Parathyroid adenoma (tissue), 2 donors: ENCODE measurements around the gene SRGAP1.

Experiments
- H2AFZ ChIP-seq: fragments of 300-600 bp; sonication (generic); one replicate; pipeline ENCODE4 v1.7.0; 2017; ENCODE audit warnings: antibody characterized with exemption, mild to moderate bottlenecking
- H3K27ac ChIP-seq: fragments of 300-600 bp; sonication (generic); one replicate; pipeline ENCODE4 v1.7.0; 2017
- H3K27me3 ChIP-seq: fragments of 300-600 bp; sonication (generic); one replicate; pipeline ENCODE4 v1.7.0; 2017; ENCODE audit warnings: low read length; ENCODE audit not compliant: control insufficient read depth, insufficient read depth
- H3K36me3 ChIP-seq: fragments of 300-600 bp; sonication (generic); one replicate; pipeline ENCODE4 v1.7.0; 2017; ENCODE audit warnings: low read length; ENCODE audit not compliant: control insufficient read depth, insufficient read depth
- H3K4me1 ChIP-seq: fragments of 300-600 bp; sonication (generic); one replicate; pipeline ENCODE4 v1.7.0; 2017; ENCODE audit warnings: control low read depth
- H3K4me2 ChIP-seq: fragments of 300-600 bp; sonication (generic); one replicate; pipeline ENCODE4 v1.7.0; 2017; ENCODE audit warnings: low read length
- H3K4me3 ChIP-seq: fragments of 300-600 bp; sonication (generic); one replicate; pipeline ENCODE4 v1.7.0; 2017; ENCODE audit warnings: low read depth, low read length
- H3K79me2 ChIP-seq: fragments of 300-600 bp; sonication (generic); one replicate; pipeline ENCODE4 v1.7.0; 2017; ENCODE audit warnings: control low read depth
- H3K9ac ChIP-seq: fragments of 300-600 bp; sonication (generic); one replicate; pipeline ENCODE4 v1.7.0; 2017; ENCODE audit warnings: mild to moderate bottlenecking
- H3K9me3 ChIP-seq: fragments of 300-600 bp; sonication (generic); one replicate; pipeline ENCODE4 v1.7.0; 2017; ENCODE audit warnings: low read length; ENCODE audit not compliant: control insufficient read depth
- TF ChIP-seq, protein P1 (sequence below): fragments of 300-600 bp; sonication (generic); IDR thresholded peaks from one replicate; pipeline ENCODE4 v1.7.0; 2017; ENCODE audit warnings: antibody characterized with exemption, mild to moderate bottlenecking
- donor health status: primary hyperparathyroidism.

Gene SRGAP1

DNA sequence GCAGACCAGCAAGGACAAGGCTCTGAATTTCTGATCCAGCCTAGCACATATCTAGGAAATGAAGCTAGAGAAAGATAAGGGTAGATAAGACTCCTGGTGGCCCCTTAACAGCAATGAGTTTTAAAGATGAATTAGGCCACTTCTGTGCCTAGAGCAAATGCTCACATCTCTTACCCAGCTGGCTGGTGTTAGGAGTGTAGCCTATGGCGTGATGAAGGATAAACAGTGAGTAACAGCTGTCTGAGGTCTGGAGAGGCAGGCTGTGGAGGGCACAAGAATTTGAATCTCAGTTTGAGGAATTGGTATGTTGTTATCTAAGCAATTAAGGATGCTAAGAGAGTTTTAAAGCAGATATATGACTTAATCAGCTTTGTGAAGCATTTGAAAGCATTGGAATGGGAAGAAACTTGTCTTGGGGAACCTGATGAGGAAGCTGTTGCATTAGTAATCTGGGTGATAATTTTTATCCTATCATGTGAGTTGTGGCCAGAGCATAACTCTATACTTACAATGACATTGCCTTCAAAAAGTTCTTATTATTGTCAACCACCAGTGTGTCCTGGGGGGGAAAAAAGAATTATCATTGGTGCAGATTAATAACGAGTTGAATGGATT, 161.8 kb downstream of the SRGAP1 start:
- no peak overlapping the region for H3K4me2 ChIP-seq
- peaks cover 5% of the 10 kb centered on the region for H3K4me1 ChIP-seq
- H3K9me3 ChIP-seq = no peaks in the 10 kb centered on the region
- no peak overlapping the region for H3K4me3 ChIP-seq
- no peaks in the 10 kb centered on the region for H3K36me3 ChIP-seq
- H3K27ac ChIP-seq = no peak overlapping the region
- no peak overlapping the region for H2AFZ ChIP-seq
- TF ChIP-seq, protein P1, sequence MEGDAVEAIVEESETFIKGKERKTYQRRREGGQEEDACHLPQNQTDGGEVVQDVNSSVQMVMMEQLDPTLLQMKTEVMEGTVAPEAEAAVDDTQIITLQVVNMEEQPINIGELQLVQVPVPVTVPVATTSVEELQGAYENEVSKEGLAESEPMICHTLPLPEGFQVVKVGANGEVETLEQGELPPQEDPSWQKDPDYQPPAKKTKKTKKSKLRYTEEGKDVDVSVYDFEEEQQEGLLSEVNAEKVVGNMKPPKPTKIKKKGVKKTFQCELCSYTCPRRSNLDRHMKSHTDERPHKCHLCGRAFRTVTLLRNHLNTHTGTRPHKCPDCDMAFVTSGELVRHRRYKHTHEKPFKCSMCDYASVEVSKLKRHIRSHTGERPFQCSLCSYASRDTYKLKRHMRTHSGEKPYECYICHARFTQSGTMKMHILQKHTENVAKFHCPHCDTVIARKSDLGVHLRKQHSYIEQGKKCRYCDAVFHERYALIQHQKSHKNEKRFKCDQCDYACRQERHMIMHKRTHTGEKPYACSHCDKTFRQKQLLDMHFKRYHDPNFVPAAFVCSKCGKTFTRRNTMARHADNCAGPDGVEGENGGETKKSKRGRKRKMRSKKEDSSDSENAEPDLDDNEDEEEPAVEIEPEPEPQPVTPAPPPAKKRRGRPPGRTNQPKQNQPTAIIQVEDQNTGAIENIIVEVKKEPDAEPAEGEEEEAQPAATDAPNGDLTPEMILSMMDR = no peak
- H3K9ac ChIP-seq = no peak overlapping the region
- H3K79me2 ChIP-seq = peaks cover 13% of the 10 kb centered on the region
- no peaks in the 10 kb centered on the region for H3K27me3 ChIP-seq

DNA sequence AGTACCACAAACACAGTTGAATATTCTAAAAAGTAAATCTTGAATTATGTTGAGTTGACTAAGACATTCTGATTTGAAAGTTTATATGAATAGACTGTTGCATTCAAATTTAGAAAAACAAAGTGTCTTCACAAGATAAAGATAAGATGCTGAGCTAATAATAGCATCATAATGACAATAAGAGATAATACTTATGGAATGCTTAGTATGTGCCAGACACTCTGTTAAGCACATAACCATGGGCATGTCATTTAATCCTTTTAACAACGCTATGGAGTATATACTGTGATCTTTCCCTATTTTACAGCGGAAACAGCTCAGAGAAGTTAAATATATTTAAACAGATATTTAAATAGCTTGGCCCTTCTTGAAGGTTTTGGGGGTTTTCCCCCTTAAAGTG, 163.4 kb downstream of the SRGAP1 start:
- TF ChIP-seq, protein P1 = no peak
- Histone ChIP-seq H3K4me1 (peaks cover 5% of the 10 kb centered on the region), H3K79me2 (peaks cover 11% of the 10 kb centered on the region), H3K36me3 (no peaks in the 10 kb centered on the region), H3K9ac (no peak overlapping the region), H3K4me3 (no peak overlapping the region), H3K27ac (no peak overlapping the region), H3K9me3 (no peaks in the 10 kb centered on the region), H3K27me3 (no peaks in the 10 kb centered on the region), H2AFZ (no peak overlapping the region), H3K4me2 (no peak overlapping the region)

DNA sequence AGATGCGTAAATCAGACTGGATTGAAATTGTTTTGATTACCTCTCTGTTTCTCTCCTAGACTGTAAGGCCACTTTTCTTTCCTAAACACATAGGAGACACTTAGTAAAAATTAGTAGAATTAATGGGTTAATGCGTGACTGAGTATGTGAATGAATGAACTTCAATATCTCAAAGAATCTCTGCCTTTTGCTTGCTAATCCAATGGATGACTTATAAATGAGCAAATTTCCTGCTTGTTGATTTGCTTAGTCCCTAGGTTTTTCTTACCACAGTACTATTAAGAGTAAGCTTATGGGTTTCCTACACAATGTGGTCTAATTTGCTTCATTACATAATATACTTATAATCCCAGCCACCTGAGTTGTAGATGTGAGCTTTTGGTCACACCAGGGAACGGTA, 164.1 kb downstream of the SRGAP1 start:
- Histone ChIP-seq H3K4me1 (peaks cover 5% of the 10 kb centered on the region), H3K9me3 (no peaks in the 10 kb centered on the region), H3K27ac (no peak overlapping the region), H3K4me3 (no peak overlapping the region), H2AFZ (no peak overlapping the region), H3K9ac (no peak overlapping the region), H3K4me2 (no peak overlapping the region), H3K79me2 (peaks cover 13% of the 10 kb centered on the region), H3K27me3 (no peaks in the 10 kb centered on the region), H3K36me3 (no peaks in the 10 kb centered on the region)
- TF ChIP-seq, protein P1 = no peak

DNA sequence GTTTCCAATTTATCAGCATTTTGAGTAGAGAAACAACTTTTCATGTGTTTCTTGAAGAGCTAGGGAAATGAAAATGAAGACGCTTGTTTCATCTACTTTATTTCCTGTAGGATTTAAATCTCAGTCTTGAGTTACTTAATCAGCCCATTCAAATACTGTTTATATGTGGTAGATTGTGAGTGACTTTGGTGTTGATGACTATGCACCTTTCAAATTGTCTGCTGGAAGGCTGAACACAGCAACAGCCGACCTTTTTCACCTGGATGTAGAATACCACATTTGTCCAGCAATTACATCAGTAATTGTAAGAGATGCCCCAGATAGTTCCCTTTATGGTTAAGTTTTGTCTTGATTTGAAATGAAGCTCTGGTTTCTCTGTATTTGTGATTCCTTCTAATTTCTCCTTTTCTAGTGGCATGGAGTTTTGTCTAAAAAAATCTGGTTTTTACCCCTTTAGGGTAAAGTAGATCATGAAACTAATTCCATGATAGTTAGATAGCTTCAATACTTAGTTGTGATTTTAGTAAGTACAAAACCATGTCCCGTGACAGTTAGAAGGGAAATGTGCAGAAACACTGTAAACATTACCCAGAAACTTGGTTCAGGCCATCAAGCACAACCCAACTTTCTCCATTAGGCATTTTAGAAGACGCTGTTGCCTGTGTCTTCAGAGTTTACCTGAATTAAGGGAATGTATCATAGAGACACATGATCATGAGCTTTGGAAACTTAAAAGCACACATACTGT, 165.0 kb downstream of the SRGAP1 start:
- TF ChIP-seq, protein P1 = no peak
- H3K79me2 ChIP-seq = peaks cover 16% of the 10 kb centered on the region
- no peak overlapping the region for H2AFZ ChIP-seq
- no peaks in the 10 kb centered on the region for H3K36me3 ChIP-seq
- H3K27ac ChIP-seq = no peak overlapping the region
- H3K9me3 ChIP-seq = no peaks in the 10 kb centered on the region
- H3K27me3 ChIP-seq = no peaks in the 10 kb centered on the region
- H3K4me2 ChIP-seq = no peak overlapping the region
- no peak overlapping the region for H3K4me3 ChIP-seq
- no peak overlapping the region for H3K9ac ChIP-seq
- H3K4me1 ChIP-seq = peaks cover 5% of the 10 kb centered on the region
